ENCODE measurements around the gene ADAMTS2.

- TF ChIP-seq CTCF (IDR thresholded peaks at IDR 0.05; ENCODE audit: insufficient read depth, low read length, poor library complexity, severe bottlenecking) (no peak), EZH2phosphoT487 (conservative IDR thresholded peaks at IDR 0.05; ENCODE audit: low read length) (no peak)
These were observed 99.0 kb downstream of the ADAMTS2 start for GRCh38 chr5:179246227-179246626.
